GM21381 (cell line): ENCODE measurements around the gene MYOT.

Experiments
- ATAC-seq: cut with Tn5 transposase; IDR thresholded peaks from one replicate; pipeline ENCODE4 v1.9.1; 2021; ENCODE audit warnings: mild to moderate bottlenecking, moderate library complexity; ENCODE audit not compliant: unreplicated experiment

The MYOT gene

GRCh38 chr5:137896560-137896959 is 28.9 kb downstream of the MYOT start:
- no peak for ATAC-seq

- no peak for ATAC-seq
Observed at GRCh38 chr5:137899493-137899892, 31.8 kb downstream of the MYOT start.

GRCh38 chr5:137901011-137901817 is 33.6 kb downstream of the MYOT start:
- no peak for ATAC-seq

GRCh38 chr5:137902408-137903133 is 34.9 kb downstream of the MYOT start:
- ATAC-seq = no peak

- no peak for ATAC-seq
Observed at GRCh38 chr5:137914758-137915157, 47.1 kb downstream of the MYOT start.

- no peak for ATAC-seq
Observed at GRCh38 chr5:137916923-137917322, 49.3 kb downstream of the MYOT start.

GRCh38 chr5:137921931-137922330 is 54.3 kb downstream of the MYOT start:
- ATAC-seq = no peak

- ATAC-seq = no peak
Observed at GRCh38 chr5:137923856-137924255, 56.2 kb downstream of the MYOT start.

- ATAC-seq = no peak
Observed at GRCh38 chr5:137932800-137933199, 65.1 kb downstream of the MYOT start.

GRCh38 chr5:137933491-137933911 is 65.8 kb downstream of the MYOT start:
- no peak for ATAC-seq

- ATAC-seq = no peak
Observed at GRCh38 chr5:137935190-137935589, 67.5 kb downstream of the MYOT start.

- ATAC-seq = no peak
Observed at GRCh38 chr5:137935694-137936093, 68.0 kb downstream of the MYOT start.
